ENCODE data around the gene GIPC1. TPM values are rescaled to one million over a fixed set of nuclear protein-coding genes. Genes with fewer than 3 reads are reported as not detected.
A peak's percentile ranks its signal among the peaks of the same experiment; 100 is the strongest.

Gene GIPC1
- total and polyA plus RNA-seq, 9 of the 15 experiments (the other 6 are each of a cell fraction or from before 2014, with no cell fraction given): 0.49 to 54.7 (median 24.8) TPM

- TF ChIP-seq RERE (CRISPR knock-in tag; IDR thresholded peaks at IDR 0.05; ENCODE audit: borderline replicate concordance) (no peak), ZNF655 (CRISPR knock-in tag; IDR thresholded peaks at IDR 0.05) (no peak), NCOA1 (IDR thresholded peaks at IDR 0.05; ENCODE audit: low read depth) (0 out of 2 replicates have a peak, but pooled peaks have one; percentile 60), U2AF1 (optimal IDR thresholded peaks at IDR 0.05; ENCODE audit: low read depth, low read length) (no peak), E2F5 (CRISPR knock-in tag; IDR thresholded peaks at IDR 0.05) (no peak), DLX4 (CRISPR knock-in tag; IDR thresholded peaks at IDR 0.05) (no peak), RBM22 (IDR thresholded peaks at IDR 0.05; ENCODE audit: low read depth, low read length, poor library complexity, severe bottlenecking) (no peak), ZNF263 (CRISPR knock-in tag; IDR thresholded peaks at IDR 0.05; ENCODE audit: borderline replicate concordance) (0 out of 2 replicates have a peak, but pooled peaks have one; percentile 59), KAT7 (CRISPR knock-in tag; IDR thresholded peaks at IDR 0.05; ENCODE audit: borderline replicate concordance) (0 out of 2 replicates have a peak, but pooled peaks have one; percentile 50), TAL1 (IDR thresholded peaks at IDR 0.05) (no peak), HMBOX1 (IDR thresholded peaks at IDR 0.05) (no peak), STAT5A (IDR thresholded peaks at IDR 0.05; ENCODE audit: borderline replicate concordance, low read length) (no peak), CBX3 (IDR thresholded peaks at IDR 0.05; ENCODE audit: borderline replicate concordance in 1 of 2, low read length in 2 of 2) (peak in 1 of 2 experiments; percentile 59; a peak in 1 of 3 replicates), CXXC5 (CRISPR knock-in tag; IDR thresholded peaks at IDR 0.05) (no peak), ZNF143 (CRISPR knock-in tag; IDR thresholded peaks at IDR 0.05) (0 out of 2 replicates have a peak, but pooled peaks have one; percentile 55), CREM (IDR thresholded peaks at IDR 0.05; ENCODE audit: low read depth) (peak; percentile 41; the same call in 1 of the 2 replicates), SMAD4 (CRISPR knock-in tag; conservative IDR thresholded peaks at IDR 0.05) (peak; percentile 82), ZNF175 (CRISPR knock-in tag; IDR thresholded peaks at IDR 0.05; ENCODE audit: low read depth) (0 out of 2 replicates have a peak, but pooled peaks have one; percentile 37)
Measured at GRCh38 chr19:14434543-14435319, 61.2 kb downstream of the GIPC1 start (continued).

Measured in K562 (cell line).